A673 (cell line): ENCODE data around the gene SERINC5.
"Not testable (repeated sequence)": the region's sequence is repeated elsewhere in the genome, so short reads cannot be mapped to it uniquely, and the experiment has no call there.

Experiments used
- CTCF ChIP-seq: fragments of 300-800, 200-600 bp; sonication (generic); conservative IDR thresholded peaks from 2 replicates; pipeline ENCODE4 v1.5.1; 2017; ENCODE audit warnings: low read depth, mild to moderate bottlenecking, antibody characterized with exemption, low read length, moderate library complexity, mixed read lengths
- EZH2 ChIP-seq: fragments of 200-600 bp; sonication (generic); IDR thresholded peaks from 2 replicates; pipeline ENCODE4 v1.6.1; 2017; ENCODE audit warnings: borderline replicate concordance, low read depth, mild to moderate bottlenecking, mixed read lengths, antibody characterized with exemption, low read length; ENCODE audit not compliant: poor library complexity, severe bottlenecking

GRCh38 chr5:80301342-80301741 is 45.5 kb upstream of the SERINC5 start:
- TF ChIP-seq CTCF, EZH2: not testable (repeated sequence)
